K562 (cell line): Measurements from ENCODE around the gene MAP1LC3B2. TPM values are rescaled to one million over a fixed set of nuclear protein-coding genes. Genes with fewer than 3 reads are reported as not detected.

Experiments
- ATF7 ChIP-seq: fragments of 450-650 bp; IDR thresholded peaks from 2 replicates; pipeline ENCODE4 v1.7.1; 2014; ENCODE audit warnings: mild to moderate bottlenecking, moderate library complexity
- BHLHE40 ChIP-seq: IDR thresholded peaks from 2 replicates; pipeline ENCODE4 v1.6.1; 2011; ENCODE audit warnings: low read length, improper control_type of control experiment
- CBFA2T2 ChIP-seq: fragments of 450-650 bp; conservative IDR thresholded peaks from 2 replicates; pipeline ENCODE4 v1.6.1; 2017; ENCODE audit warnings: mild to moderate bottlenecking
- ELF4 ChIP-seq: fragments of 450-650 bp; formaldehyde crosslinking; IDR thresholded peaks from 2 replicates; pipeline ENCODE4 v1.4.0; 2022; ENCODE audit warnings: missing genetic modification characterization
- FOSL1 ChIP-seq: fragments of 200-800 bp; sonication (Bioruptor generic); conservative IDR thresholded peaks from 2 replicates; pipeline ENCODE4 v1.6.1; 2016; ENCODE audit warnings: missing genetic modification characterization, missing compliant biosample characterization
- FOXM1 ChIP-seq, 2 experiments: fragments of 450-650 bp in 1 of 2; sonication (generic) in 1 of 2; formaldehyde crosslinking in 1 of 2; IDR thresholded peaks; 2 replicates each; pipeline versions ENCODE4 v1.6.1 to v1.9.0; 2017 to 2022; ENCODE audit warnings: low read depth in 2 of 2, mild to moderate bottlenecking in 2 of 2, missing genetic modification reagents in 1 of 2, moderate library complexity in 1 of 2
- FOXP1 ChIP-seq: sonication (generic); formaldehyde crosslinking; IDR thresholded peaks from 2 replicates; pipeline ENCODE4 v1.8.0; 2022; ENCODE audit warnings: mild to moderate bottlenecking, missing genetic modification reagents
- GATA2 ChIP-seq: sonication (generic); formaldehyde crosslinking; IDR thresholded peaks from 2 replicates; pipeline ENCODE4 v1.4.0; 2020; ENCODE audit warnings: mild to moderate bottlenecking, missing genetic modification reagents
- HMGN3 ChIP-seq: IDR thresholded peaks from 2 replicates; pipeline ENCODE4 v1.6.1; 2011; ENCODE audit warnings: borderline replicate concordance, low read depth, mild to moderate bottlenecking, mixed read lengths, low read length; ENCODE audit not compliant: insufficient read length; ENCODE audit errors: extremely low read depth
- ILF3 ChIP-seq: fragments of 450-650 bp; IDR thresholded peaks from 2 replicates; pipeline ENCODE4 v1.6.1; 2018; ENCODE audit warnings: antibody characterized with exemption, mild to moderate bottlenecking, moderate library complexity, borderline replicate concordance
- MEIS2 ChIP-seq: fragments of 450-650 bp; IDR thresholded peaks from 2 replicates; pipeline ENCODE4 v1.6.1; 2014; ENCODE audit warnings: mild to moderate bottlenecking; ENCODE audit not compliant: partially characterized antibody
- NR3C1 ChIP-seq: sonication (generic); formaldehyde crosslinking; IDR thresholded peaks from 2 replicates; pipeline ENCODE4 v1.8.1; 2022; ENCODE audit warnings: missing genetic modification reagents
- PHF20 ChIP-seq: fragments of 450-650 bp; IDR thresholded peaks from 2 replicates; pipeline ENCODE4 v1.6.1; 2018; ENCODE audit not compliant: partially characterized antibody
- PTTG1 ChIP-seq: fragments of 450-650 bp; IDR thresholded peaks from 2 replicates; pipeline ENCODE4 v1.6.1; 2016; ENCODE audit warnings: low read depth, mild to moderate bottlenecking, missing genetic modification characterization, missing compliant biosample characterization
- PURB ChIP-seq: sonication (generic); formaldehyde crosslinking; IDR thresholded peaks from 2 replicates; pipeline ENCODE4 v1.9.0; 2021; ENCODE audit warnings: low read depth, mild to moderate bottlenecking, missing genetic modification reagents
- SAP30 ChIP-seq: fragments of 200-600 bp; sonication (generic); IDR thresholded peaks from 2 replicates; pipeline ENCODE4 v1.6.1; 2012; ENCODE audit warnings: borderline replicate concordance, low read depth, mild to moderate bottlenecking, moderate library complexity, low read length, control low read depth, inconsistent platforms; ENCODE audit not compliant: insufficient read depth, poor library complexity, severe bottlenecking
- SMAD3 ChIP-seq: fragments of 450-650 bp; formaldehyde crosslinking; conservative IDR thresholded peaks from 2 replicates; pipeline ENCODE4 v1.4.0; 2020; ENCODE audit warnings: mild to moderate bottlenecking
- SMARCA5 ChIP-seq: fragments of 450-650 bp; IDR thresholded peaks from 2 replicates; pipeline ENCODE4 v1.6.1; 2016
- ZNF445 ChIP-seq: fragments of 250-450 bp; sonication (Bioruptor Pico); IDR thresholded peaks from 2 replicates; pipeline ENCODE4 v1.4.0; 2020; ENCODE audit warnings: low read depth, mild to moderate bottlenecking, moderate library complexity
- polyA plus RNA-seq, 8 experiments: library from polyadenylated mRNA; depleted of rRNA in 4 of 8; stranded (reverse) in 5 of 8; unstranded in 3 of 8; fragments of >200 nt; fragmentation: Nextera tagmentation in 2 of 8; fragmentation: Illumina TruSeq in 1 of 8; extraction: Ambion mirVana in 2 of 8; extraction: Trizol in 1 of 8; gene quantifications; 2 replicates each; pipeline versions ENCODE4 v1.2.1 to v1.2.3, GENCODE V29; 2011 to 2014; ENCODE audit warnings: inconsistent platforms in 1 of 8, missing spikeins in 1 of 8
- total RNA-seq, 7 experiments: library from RNA; depleted of rRNA in 6 of 7; stranded (reverse); fragments of >200 nt in 6 of 7; fragmentation: Illumina TruSeq in 2 of 7; extraction: Trizol in 2 of 7; gene quantifications; 2 replicates each; pipeline versions ENCODE4 v1.2.1 to v1.2.3, GENCODE V29; 2011 to 2021; ENCODE audit warnings: low replicate concordance in 1 of 7
- TF ChIP-seq, protein P1 (sequence below): sonication (generic); formaldehyde crosslinking; IDR thresholded peaks from 2 replicates; pipeline ENCODE4 v1.8.0; 2022; ENCODE audit warnings: mild to moderate bottlenecking, missing genetic modification reagents
- TF ChIP-seq, protein P2 (sequence below): fragments of 250-450 bp; sonication (Bioruptor Pico); IDR thresholded peaks from 2 replicates; pipeline ENCODE4 v1.5.0; 2020; ENCODE audit warnings: mild to moderate bottlenecking
- TF ChIP-seq, protein P3 (sequence below): sonication (generic); formaldehyde crosslinking; IDR thresholded peaks from 2 replicates; pipeline ENCODE4 v1.8.1; 2023; ENCODE audit warnings: mild to moderate bottlenecking, missing genetic modification reagents

Gene MAP1LC3B2
- total and polyA plus RNA-seq, 9 of the 15 experiments (the other 6 are each of a cell fraction or from before 2014, with no cell fraction given), result 0.53 to 2.8 (median 0.76) TPM; not detected in 2

DNA sequence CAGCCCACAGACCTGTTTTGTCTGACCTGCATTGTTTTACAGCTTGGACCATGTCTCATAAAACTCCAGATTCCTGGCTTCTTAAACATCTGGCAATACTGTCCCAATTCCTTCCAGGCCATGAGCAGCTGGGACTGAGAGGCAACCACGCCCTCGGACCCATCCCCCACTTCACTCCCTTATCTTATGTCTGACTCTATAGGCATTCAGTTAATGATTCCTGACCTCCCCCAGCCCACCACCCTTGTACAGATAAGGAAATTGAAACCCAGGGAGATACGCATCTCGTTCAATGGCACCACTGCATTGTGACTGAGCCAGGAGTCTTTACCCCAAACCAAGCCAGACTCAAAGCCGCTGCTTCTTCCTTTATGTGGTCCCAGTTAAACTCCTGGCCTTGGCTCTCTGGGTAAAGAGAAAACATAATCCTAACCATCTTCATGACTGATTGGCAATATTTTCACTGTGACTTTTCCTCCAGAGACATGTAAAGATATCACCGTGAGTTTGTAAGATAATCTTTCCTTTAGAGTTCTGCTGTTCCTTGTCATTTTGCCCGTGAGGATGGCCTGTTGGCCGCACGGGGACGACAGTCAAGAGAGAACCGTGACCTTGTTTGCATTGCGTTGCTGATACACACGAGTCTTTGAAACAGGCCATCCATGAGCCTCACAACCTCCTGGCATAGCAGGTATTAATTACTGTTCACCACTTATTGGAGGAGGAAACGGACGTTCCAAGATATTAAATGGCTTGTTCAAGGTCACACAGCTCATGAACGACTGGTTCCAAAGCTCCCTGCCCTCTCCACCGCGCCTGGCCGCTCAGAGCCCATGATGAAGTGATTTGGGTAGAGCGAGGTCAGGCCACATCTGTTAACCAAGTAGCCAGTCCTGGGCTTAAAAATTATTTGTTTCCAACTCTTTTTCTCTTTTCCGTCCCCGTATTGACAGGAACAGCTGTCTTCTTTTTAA lies 39.4 kb downstream of the MAP1LC3B2 start (continued):
- TF ChIP-seq FOXM1 (IDR thresholded peaks at IDR 0.05; ENCODE audit: low read depth), result peak; percentile 48; the same call in 1 of the 2 replicates
- TF ChIP-seq FOXM1 (CRISPR knock-in tag; IDR thresholded peaks at IDR 0.05; ENCODE audit: low read depth), result no peak
- TF ChIP-seq, protein P1, sequence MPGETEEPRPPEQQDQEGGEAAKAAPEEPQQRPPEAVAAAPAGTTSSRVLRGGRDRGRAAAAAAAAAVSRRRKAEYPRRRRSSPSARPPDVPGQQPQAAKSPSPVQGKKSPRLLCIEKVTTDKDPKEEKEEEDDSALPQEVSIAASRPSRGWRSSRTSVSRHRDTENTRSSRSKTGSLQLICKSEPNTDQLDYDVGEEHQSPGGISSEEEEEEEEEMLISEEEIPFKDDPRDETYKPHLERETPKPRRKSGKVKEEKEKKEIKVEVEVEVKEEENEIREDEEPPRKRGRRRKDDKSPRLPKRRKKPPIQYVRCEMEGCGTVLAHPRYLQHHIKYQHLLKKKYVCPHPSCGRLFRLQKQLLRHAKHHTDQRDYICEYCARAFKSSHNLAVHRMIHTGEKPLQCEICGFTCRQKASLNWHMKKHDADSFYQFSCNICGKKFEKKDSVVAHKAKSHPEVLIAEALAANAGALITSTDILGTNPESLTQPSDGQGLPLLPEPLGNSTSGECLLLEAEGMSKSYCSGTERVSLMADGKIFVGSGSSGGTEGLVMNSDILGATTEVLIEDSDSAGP (CRISPR knock-in tag), result no peak
- TF ChIP-seq ZNF445 (CRISPR knock-in tag), result no peak
- TF ChIP-seq CBFA2T2, result peak; percentile 69
- TF ChIP-seq SAP30, result no peak
- TF ChIP-seq, protein P2, sequence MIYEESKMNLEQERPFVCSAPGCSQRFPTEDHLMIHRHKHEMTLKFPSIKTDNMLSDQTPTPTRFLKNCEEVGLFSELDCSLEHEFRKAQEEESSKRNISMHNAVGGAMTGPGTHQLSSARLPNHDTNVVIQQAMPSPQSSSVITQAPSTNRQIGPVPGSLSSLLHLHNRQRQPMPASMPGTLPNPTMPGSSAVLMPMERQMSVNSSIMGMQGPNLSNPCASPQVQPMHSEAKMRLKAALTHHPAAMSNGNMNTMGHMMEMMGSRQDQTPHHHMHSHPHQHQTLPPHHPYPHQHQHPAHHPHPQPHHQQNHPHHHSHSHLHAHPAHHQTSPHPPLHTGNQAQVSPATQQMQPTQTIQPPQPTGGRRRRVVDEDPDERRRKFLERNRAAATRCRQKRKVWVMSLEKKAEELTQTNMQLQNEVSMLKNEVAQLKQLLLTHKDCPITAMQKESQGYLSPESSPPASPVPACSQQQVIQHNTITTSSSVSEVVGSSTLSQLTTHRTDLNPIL (CRISPR knock-in tag), result no peak
- TF ChIP-seq PURB (CRISPR knock-in tag), result no peak
- peak; percentile 44 for TF ChIP-seq PTTG1 (tag)
- TF ChIP-seq SMAD3, result 0 out of 2 replicates have a peak, but pooled peaks have one; percentile 54
- peak; percentile 82 for TF ChIP-seq BHLHE40
- TF ChIP-seq, protein P3, sequence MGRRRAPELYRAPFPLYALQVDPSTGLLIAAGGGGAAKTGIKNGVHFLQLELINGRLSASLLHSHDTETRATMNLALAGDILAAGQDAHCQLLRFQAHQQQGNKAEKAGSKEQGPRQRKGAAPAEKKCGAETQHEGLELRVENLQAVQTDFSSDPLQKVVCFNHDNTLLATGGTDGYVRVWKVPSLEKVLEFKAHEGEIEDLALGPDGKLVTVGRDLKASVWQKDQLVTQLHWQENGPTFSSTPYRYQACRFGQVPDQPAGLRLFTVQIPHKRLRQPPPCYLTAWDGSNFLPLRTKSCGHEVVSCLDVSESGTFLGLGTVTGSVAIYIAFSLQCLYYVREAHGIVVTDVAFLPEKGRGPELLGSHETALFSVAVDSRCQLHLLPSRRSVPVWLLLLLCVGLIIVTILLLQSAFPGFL (CRISPR knock-in tag), result no peak
- TF ChIP-seq FOXP1 (CRISPR knock-in tag), result no peak
- TF ChIP-seq ATF7, result peak; percentile 51; the same call in 1 of the 2 replicates
- no peak for TF ChIP-seq PHF20
- TF ChIP-seq NR3C1 (CRISPR knock-in tag), result no peak
- no peak for TF ChIP-seq SMARCA5
- peak; percentile 3 for TF ChIP-seq MEIS2
- TF ChIP-seq HMGN3, result peak; percentile 32
- TF ChIP-seq FOSL1 (tag), result peak; percentile 52; the same call in 1 of the 2 replicates
- peak; percentile 60 for TF ChIP-seq GATA2 (CRISPR knock-in tag)
- TF ChIP-seq ELF4 (CRISPR knock-in tag), result 0 out of 2 replicates have a peak, but pooled peaks have one; percentile 19
- TF ChIP-seq ILF3, result no peak
